Caki2 (cell line): Measurements from ENCODE around the gene CEP128. TPM values are rescaled to one million over a fixed set of nuclear protein-coding genes. Genes with fewer than 3 reads are reported as not detected.

Experiments
- DNase-seq: peaks from one replicate; pipeline ENCODE4 v3.0.0-alpha.2; 2015; ENCODE audit warnings: low read depth
- in situ Hi-C: cut with HindIII; loops from 2 replicates; pipeline ENCODE4 v1.10.0; 2016; ENCODE audit warnings: low sequenced_read_pairs, low pct_unique_long_range_greater_than_20kb, mixed read lengths
- total RNA-seq: library from RNA; depleted of rRNA; stranded (reverse); fragments of >200 nt; shearing (Covaris generic); gene quantifications from 2 replicates; pipeline ENCODE4 v1.2.3, GENCODE V29; 2014; ENCODE audit warnings: low replicate concordance

CEP128 gene
- total RNA-seq, 1 experiment from 2014 or later = 3.6 TPM

GRCh38 chr14:80494769-80495168 is 446.8 kb downstream of the CEP128 start:
- no peak for DNase-seq
- in situ Hi-C loops = no loop called here

GRCh38 chr14:80493620-80494019 is 447.9 kb downstream of the CEP128 start:
- in situ Hi-C loops = no loop called here
- DNase-seq = no peak

- in situ Hi-C loops = no loop called here
- DNase-seq = no peak
These were observed 449.9 kb downstream of the CEP128 start for GRCh38 chr14:80491650-80492049.

DNA sequence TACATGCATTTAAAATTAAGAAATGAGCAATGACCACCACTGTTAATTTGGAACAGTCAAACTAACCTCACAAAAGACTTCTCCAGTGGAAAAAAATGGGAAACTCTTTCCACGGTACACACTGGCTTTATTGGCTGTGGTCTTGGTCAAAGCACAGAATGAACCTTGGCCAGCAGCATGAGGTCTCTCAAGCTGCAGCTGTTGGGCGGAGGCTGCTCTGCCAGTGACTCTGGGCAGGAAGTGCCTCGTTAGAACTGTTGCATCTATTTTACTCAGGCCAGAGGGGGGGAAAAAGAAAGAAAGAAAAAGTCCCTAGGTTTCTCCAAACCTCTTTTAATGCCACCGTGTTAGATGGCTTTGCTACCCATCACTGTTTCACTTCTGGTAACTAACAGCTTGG is 450.4 kb downstream of the CEP128 start:
- in situ Hi-C loops = no loop called here
- no peak for DNase-seq

GRCh38 chr14:80489513-80489912 is 452.0 kb downstream of the CEP128 start:
- in situ Hi-C loops = no loop called here
- no peak for DNase-seq

DNA sequence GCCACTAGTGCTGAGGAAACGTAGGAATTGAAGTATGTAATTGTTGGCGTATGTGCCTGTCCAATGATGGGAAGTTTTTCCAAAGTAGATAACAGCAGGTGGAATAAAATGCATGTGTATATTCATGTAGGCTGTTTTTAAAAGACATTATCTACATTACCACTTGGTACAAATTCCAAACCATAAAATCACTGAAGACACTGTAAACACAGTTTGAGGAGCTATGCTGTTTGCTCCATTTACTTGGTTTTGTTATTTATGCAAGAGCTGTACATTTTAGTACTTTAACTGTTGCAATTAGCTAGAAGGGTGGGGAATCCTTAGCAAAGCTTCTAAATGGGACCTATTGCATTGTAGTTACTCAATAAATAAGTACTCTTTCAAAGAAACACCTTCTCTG is 455.8 kb downstream of the CEP128 start:
- in situ Hi-C loops = no loop called here
- no peak for DNase-seq

GRCh38 chr14:80483331-80483730 is 458.2 kb downstream of the CEP128 start:
- in situ Hi-C loops = no loop called here
- no peak for DNase-seq

GRCh38 chr14:80477388-80478160 is 464.0 kb downstream of the CEP128 start:
- in situ Hi-C loops = no loop called here
- DNase-seq = no peak

DNA sequence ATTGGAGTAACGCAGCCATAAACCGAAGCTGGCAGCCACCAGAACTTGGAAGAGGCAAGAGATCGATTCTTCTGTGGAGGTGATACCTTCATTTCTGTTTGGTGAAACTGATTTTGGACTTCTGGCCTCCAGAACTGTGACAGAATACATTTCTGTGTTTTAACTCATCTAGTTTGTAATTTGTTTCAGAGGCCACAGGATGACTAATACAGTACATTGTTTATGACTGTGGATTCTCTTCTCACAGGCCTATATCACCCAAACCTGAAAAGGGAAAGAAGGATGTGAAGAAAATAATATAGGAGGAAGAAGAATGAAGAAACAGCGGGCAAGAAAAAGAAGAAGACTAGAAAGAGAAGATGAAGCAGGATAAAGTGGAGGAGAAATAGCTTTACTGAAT is 466.5 kb downstream of the CEP128 start:
- no peak for DNase-seq
- in situ Hi-C loops = no loop called here

- no peak for DNase-seq
- in situ Hi-C loops = no loop called here
These were observed 473.0 kb downstream of the CEP128 start for GRCh38 chr14:80468331-80469122.

DNA sequence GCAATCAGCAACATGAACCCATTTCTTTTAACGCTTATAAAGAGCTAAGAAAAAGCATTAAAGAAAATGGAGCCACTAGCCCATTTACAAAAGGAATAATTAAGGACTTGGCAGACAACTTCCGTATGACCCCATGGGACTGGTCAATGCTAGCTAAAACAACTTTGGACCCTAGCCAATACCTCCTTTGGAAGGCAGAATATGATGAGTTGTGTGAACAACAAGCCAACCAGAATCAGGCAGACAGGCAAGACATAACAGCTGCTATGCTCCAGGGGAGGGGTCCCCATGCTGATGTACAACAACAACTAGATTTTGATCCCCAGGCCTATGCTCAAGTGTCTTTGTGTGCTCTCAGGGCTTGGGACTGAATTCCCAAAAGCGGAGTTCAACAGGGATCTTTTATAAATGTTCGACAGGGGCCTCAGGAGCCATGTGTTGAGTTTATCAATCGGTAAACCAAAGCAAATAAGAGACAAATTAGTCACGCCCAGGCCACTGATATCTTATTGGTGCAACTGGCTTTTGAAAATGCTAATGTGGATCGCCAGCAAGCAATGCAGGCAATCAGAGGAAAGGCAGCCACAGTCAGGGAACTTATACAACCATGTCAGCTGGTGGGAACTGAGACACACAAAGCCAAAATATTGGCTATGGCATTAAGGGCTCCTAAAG is 475.9 kb downstream of the CEP128 start:
- in situ Hi-C loops = no loop called here
- no peak for DNase-seq

- in situ Hi-C loops = no loop called here
- DNase-seq = no peak
These were observed 476.9 kb downstream of the CEP128 start for GRCh38 chr14:80464531-80465149.

DNA sequence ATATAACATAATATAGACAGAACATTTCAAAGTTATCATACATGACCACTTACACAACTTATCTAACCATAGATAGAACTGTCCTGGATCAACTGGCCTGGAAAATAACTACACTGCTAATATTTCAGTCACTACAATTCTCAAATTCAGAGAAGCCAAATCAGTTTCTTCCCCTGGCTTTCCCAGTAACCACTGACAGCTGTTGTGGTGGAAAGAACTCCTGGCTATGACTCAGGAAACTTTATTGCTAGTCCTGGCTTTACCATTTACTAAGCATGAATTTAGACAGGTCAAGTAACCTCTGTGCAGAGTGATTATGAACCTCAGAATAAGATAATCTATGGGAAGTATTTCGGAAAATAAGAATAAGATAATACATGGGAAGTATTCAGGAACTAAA is 485.3 kb downstream of the CEP128 start:
- in situ Hi-C loops = no loop called here

DNA sequence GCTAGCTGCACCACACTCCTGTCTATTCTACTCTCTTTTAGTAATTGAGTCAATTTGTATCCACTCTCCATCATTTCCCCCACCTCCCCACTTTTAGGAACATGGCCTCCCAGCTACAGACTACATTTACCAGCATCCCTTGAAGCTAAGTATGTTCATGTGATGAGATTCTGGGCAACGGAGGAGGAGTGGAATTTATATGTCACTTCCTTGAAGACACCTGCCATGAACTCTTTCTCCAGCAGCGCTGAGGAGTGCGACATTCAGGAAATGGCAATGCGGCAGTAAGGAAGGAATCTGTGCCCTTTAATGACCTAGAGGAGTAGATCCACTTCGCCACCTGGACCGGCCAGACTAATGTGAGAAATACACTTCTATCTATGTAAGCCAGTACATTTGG is 486.5 kb downstream of the CEP128 start:
- DNase-seq = no peak
- in situ Hi-C loops = no loop called here

More for the DNA sequence above, 485.3 kb downstream of the CEP128 start:
- no peak for DNase-seq

DNA sequence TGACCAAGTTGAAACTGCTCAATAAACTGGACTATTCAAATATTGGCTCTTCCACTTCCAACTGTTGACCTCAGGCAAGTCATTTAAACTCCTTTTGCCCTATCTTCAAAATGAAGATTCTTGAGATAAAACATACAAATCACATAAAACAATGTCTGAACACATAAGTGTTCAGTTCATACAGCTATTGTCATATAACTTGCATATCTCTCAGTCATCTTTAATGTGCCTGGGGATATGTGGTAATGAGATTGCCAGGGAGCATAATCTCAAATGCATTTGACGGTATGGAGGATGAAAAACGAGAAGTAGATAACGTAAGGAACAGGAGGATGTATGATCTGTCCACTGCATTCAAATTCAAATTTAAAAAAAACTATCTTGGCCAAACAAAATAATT is 493.3 kb downstream of the CEP128 start:
- no peak for DNase-seq
- in situ Hi-C loops = no loop called here

- DNase-seq = no peak
- in situ Hi-C loops = no loop called here
These were observed 494.1 kb downstream of the CEP128 start for GRCh38 chr14:80447392-80447791.
